ENCODE results near the gene SLC4A1AP. TPM values are rescaled to one million over a fixed set of nuclear protein-coding genes. Genes with fewer than 3 reads are reported as not detected.
"Not testable (repeated sequence)": the region's sequence is repeated elsewhere in the genome, so short reads cannot be mapped to it uniquely, and the experiment has no call there.

Gene SLC4A1AP
- total and polyA plus RNA-seq, 9 of the 15 experiments (the other 6 are each of a cell fraction or from before 2014, with no cell fraction given), result 8.1 to 40.5 (median 35.3) TPM

- no TSS peak for BruUV-seq (replicated peaks)
- TF ChIP-seq ZNF445 (CRISPR knock-in tag; IDR thresholded peaks at IDR 0.05; ENCODE audit: low read depth), result no peak
- TF ChIP-seq POLR2AphosphoS2 (IDR thresholded peaks at IDR 0.05; ENCODE audit: low read length), result peak; percentile 78; the same call in 1 of the 2 replicates
Observed at GRCh38 chr2:27624943-27625342, 38.7 kb upstream of the SLC4A1AP start.

GRCh38 chr2:27626323-27626722 is 37.4 kb upstream of the SLC4A1AP start:
- in situ Hi-C loops (cut with MboI); DNase-seq (ENCODE audit: extremely low read depth in 1 of 4, low spot score in 3 of 4); H3K4me3 ChIP-seq; H3K4me2 ChIP-seq (ENCODE audit: insufficient read depth, low read length); ATAC-seq; H3K9ac ChIP-seq (ENCODE audit: insufficient read depth in 1 of 2, low read depth in 2 of 2, low read length in 2 of 2); H3K9me1 ChIP-seq (ENCODE audit: control insufficient read depth, insufficient read depth, low read length); CTCF ChIA-PET (ENCODE audit: low intra/inter-chr PET ratio); H3K9me3 ChIP-seq (replicated peaks; ENCODE audit: control insufficient read depth, insufficient read depth, low read depth, low read length); H3K27ac ChIP-seq (ENCODE audit: extremely low read depth, low read depth, low read length); FAIRE-seq; BruUV-seq (replicated peaks); H4K20me1 ChIP-seq (replicated peaks; ENCODE audit: control insufficient read depth, insufficient read depth, low read length); H2AFZ ChIP-seq (ENCODE audit: low read depth, low read length); H3K27me3 ChIP-seq (ENCODE audit: control insufficient read depth in 2 of 2, insufficient read depth in 2 of 2, low read length in 2 of 2): not testable (repeated sequence)
- 52% methylated on average over 1 of the region's 1 CpG for WGBS (ENCODE audit: insufficient coverage, low coverage, missing lambda C conversion rate)
- Histone ChIP-seq H3K36me3 (ENCODE audit: control insufficient read depth, insufficient read depth, low read length) (peaks cover 54% of the 10 kb centered on the region), H3K79me2 (ENCODE audit: control insufficient read depth, insufficient read depth, low read length) (peaks cover 19% of the 10 kb centered on the region), H3K4me1 (replicated peaks in 1 of 2; ENCODE audit: control insufficient read depth in 2 of 2, insufficient read depth in 2 of 2, low read length in 2 of 2) (peaks cover 0 to 11% of the 10 kb centered on the region in 2 experiments; a peak in 4 of 5 replicates)
- POLR2A ChIA-PET, result interaction anchor here (1.6 to 2.5 kb wide), 2 partner anchors 20 to 217 kb away, joined by 3 to 5 read pairs; partner anchors contain the start of gene PPM1G
- intact Hi-C loops (cut with micrococcal nuclease), result loop anchor here (10.0 kb wide), 1 partner anchor 142 kb away; the partner anchor contains the start of gene IFT172

More at GRCh38 chr2:27624943-27625342, 38.7 kb upstream of the SLC4A1AP start:
- H4K20me1 ChIP-seq (replicated peaks; ENCODE audit: control insufficient read depth, insufficient read depth, low read length), result no peaks in the 10 kb centered on the region
- DNase-seq (ENCODE audit: extremely low read depth in 1 of 4, low spot score in 3 of 4) (no peak), ATAC-seq (no peak), FAIRE-seq (no peak)
- H2AFZ ChIP-seq (ENCODE audit: low read depth, low read length), result no peak overlapping the region
- no peaks in the 10 kb centered on the region for H3K27me3 ChIP-seq (ENCODE audit: control insufficient read depth in 2 of 2, insufficient read depth in 2 of 2, low read length in 2 of 2)
- in situ Hi-C loops (cut with MboI) (no loop called here), intact Hi-C loops (cut with micrococcal nuclease) (loop anchor here (10.0 kb wide), 1 partner anchor 140 kb away; the partner anchor contains the start of gene IFT172)
- peaks cover 19% of the 10 kb centered on the region for H3K79me2 ChIP-seq (ENCODE audit: control insufficient read depth, insufficient read depth, low read length)
- no peaks in the 10 kb centered on the region for H3K9me3 ChIP-seq (replicated peaks; ENCODE audit: control insufficient read depth, insufficient read depth, low read depth, low read length)
- peaks cover 0 to 11% of the 10 kb centered on the region in 2 experiments; a peak in 3 of 5 replicates for H3K4me1 ChIP-seq (replicated peaks in 1 of 2; ENCODE audit: control insufficient read depth in 2 of 2, insufficient read depth in 2 of 2, low read length in 2 of 2)
- no peak overlapping the region for H3K27ac ChIP-seq (ENCODE audit: extremely low read depth, low read depth, low read length)
- peaks cover 56% of the 10 kb centered on the region for H3K36me3 ChIP-seq (ENCODE audit: control insufficient read depth, insufficient read depth, low read length)
- ChIA-PET CTCF (ENCODE audit: low intra/inter-chr PET ratio) (no interaction called here), POLR2A (interaction anchor here (0.6 to 1.0 kb wide), 2 partner anchors 245 to 532 kb away, joined by 3 to 5 read pairs; no protein-coding TSS in a partner anchor)
- H3K4me3 ChIP-seq, result no peak overlapping the region
- H3K9me1 ChIP-seq (ENCODE audit: control insufficient read depth, insufficient read depth, low read length), result no peaks in the 10 kb centered on the region
- H3K9ac ChIP-seq (ENCODE audit: insufficient read depth in 1 of 2, low read depth in 2 of 2, low read length in 2 of 2), result no peak overlapping the region
- H3K4me2 ChIP-seq (ENCODE audit: insufficient read depth, low read length), result no peak overlapping the region
